HuH-7 (cell line): ENCODE measurements around the gene RNF19B.
"Not testable (repeated sequence)": the region's sequence is repeated elsewhere in the genome, so short reads cannot be mapped to it uniquely, and the experiment has no call there.

Source experiments
- DNase-seq: peaks from one replicate; pipeline ENCODE4 v3.0.0; 2011; ENCODE audit warnings: low spot score

The RNF19B gene

GRCh38 chr1:32992489-32993323 lies 28.1 kb upstream of the RNF19B start:
- peak; percentile 75 for DNase-seq

- no peak for DNase-seq
Measured at GRCh38 chr1:32991819-32992488, 27.3 kb upstream of the RNF19B start.

- no peak for DNase-seq
Measured at GRCh38 chr1:32991386-32991785, 26.8 kb upstream of the RNF19B start.

- DNase-seq: no peak
Measured at GRCh38 chr1:32990887-32991286, 26.3 kb upstream of the RNF19B start.

GRCh38 chr1:32989160-32990050 lies 24.8 kb upstream of the RNF19B start:
- DNase-seq: no peak

GRCh38 chr1:32988665-32989064 lies 24.1 kb upstream of the RNF19B start:
- no peak for DNase-seq

GRCh38 chr1:32985226-32985625 lies 20.6 kb upstream of the RNF19B start:
- DNase-seq: no peak

GRCh38 chr1:32984455-32985171 lies 20.0 kb upstream of the RNF19B start:
- DNase-seq: no peak

- DNase-seq: no peak
Measured at GRCh38 chr1:32984090-32984454, 19.5 kb upstream of the RNF19B start.

- DNase-seq: no peak
Measured at GRCh38 chr1:32983020-32983419, 18.4 kb upstream of the RNF19B start.

- DNase-seq: no peak
Measured at GRCh38 chr1:32981003-32981901, 16.6 kb upstream of the RNF19B start.

- no peak for DNase-seq
Measured at GRCh38 chr1:32980080-32980479, 15.5 kb upstream of the RNF19B start.

GRCh38 chr1:32978854-32979253 lies 14.2 kb upstream of the RNF19B start:
- no peak for DNase-seq

- no peak for DNase-seq
Measured at GRCh38 chr1:32977546-32978087, 13.0 kb upstream of the RNF19B start.

GRCh38 chr1:32975055-32975454 lies 10.4 kb upstream of the RNF19B start:
- not testable (repeated sequence) for DNase-seq

GRCh38 chr1:32973458-32973857 lies 8.8 kb upstream of the RNF19B start:
- DNase-seq: not testable (repeated sequence)

- peak; percentile 49 for DNase-seq
Measured at GRCh38 chr1:32972814-32973428, 8.3 kb upstream of the RNF19B start.

- no peak for DNase-seq
Measured at GRCh38 chr1:32971576-32971975, 7.0 kb upstream of the RNF19B start.

GRCh38 chr1:32971156-32971555 lies 6.5 kb upstream of the RNF19B start:
- no peak for DNase-seq

GRCh38 chr1:32969566-32969965 lies 5.0 kb upstream of the RNF19B start:
- DNase-seq: no peak
